Stimulated activated CD8-positive, alpha-beta memory T cell treated with anti-CD3 and anti-CD28 coated beads, Interleukin-2, amount 100 ng/mL, for 48 hours (primary cell): ENCODE measurements around the gene CNPY4.

Source experiments
- DNase-seq, 2 donors: peaks; one replicate each; pipeline ENCODE4 v3.0.0-alpha.2; 2020; ENCODE audit warnings: low read depth in 2 of 2

CNPY4 gene

DNA sequence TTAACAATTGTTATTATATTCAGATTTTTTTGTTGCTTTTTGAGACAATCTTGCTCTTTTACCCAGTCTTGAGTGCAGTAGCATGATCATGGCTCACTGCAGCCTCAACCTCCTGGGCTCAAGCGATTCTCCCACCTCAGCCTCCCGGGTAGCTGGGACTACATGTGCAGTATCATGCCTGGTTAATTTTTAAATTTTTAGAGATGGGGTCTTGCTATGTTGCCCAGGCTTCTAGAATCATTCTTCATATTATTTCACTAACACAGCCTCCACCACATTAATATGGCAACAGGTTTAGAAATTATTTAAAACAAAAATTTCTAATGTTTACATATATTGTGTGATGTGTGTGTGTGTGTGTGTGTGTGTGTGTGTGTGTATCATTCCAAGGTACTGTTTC, 27.8 kb downstream of the CNPY4 start:
- no peak for DNase-seq

DNA sequence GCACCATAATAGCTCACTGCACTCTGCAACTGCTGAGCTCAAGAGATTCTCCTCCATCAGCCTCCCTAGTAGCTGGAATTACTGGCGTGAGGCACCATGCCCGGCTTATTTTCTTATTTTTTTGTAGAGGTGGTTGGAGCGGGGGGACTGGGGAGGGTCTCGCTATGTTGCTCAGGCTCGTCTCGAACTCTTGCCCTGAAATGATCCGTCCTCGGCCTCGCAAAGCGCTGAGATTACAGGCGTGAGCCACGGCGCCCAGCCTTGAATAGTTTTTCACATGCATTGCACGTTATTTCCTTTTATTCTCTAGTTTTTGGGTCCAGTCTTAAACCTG, 28.8 kb downstream of the CNPY4 start:
- no peak for DNase-seq

DNA sequence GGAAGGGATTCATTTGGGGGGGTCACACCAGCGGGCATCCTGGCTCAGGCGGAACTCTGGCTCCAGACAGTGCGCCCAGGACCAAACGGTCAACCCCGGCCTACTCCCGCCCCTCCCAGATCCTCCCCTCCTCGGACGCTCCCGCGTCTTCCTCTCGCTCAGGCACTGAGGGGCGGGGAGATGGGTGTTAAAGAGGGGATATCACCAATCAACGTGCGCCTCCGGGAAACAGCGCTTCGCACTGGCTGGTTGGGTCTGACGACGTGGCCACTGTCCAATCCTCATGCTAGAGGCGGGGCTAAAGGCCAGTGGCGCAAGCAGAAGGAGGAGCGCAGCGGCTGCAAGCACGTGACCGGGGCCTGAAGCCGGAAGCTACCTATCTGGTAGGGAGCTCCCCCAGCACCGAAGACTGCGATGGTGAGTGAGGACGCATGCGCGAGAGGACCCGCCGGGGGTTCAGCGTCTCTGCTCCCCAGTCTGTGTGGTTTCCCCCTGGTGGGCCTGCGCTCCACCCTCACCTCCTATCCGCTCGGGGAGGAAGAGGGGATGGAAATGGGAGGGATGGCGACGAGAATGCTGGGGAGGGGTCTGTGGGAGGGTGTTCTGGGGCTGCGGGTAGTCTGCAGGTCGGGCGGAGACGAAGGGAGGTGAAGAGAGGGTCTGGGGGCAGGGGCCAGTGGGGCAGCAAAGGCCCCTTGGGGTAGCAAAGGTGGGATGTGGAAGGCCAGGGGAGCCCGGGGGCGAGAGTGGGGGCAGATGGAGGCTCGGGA, 29.3 kb downstream of the CNPY4 start, which contains the start of gene LAMTOR4:
Gene LAMTOR4, plus strand, starts transcription at position 360 of the 770 bp plus-strand sequence. Its CDS starts 55 bp downstream, at position 415.
- DNase-seq: peak; percentile 95 to 97

DNA sequence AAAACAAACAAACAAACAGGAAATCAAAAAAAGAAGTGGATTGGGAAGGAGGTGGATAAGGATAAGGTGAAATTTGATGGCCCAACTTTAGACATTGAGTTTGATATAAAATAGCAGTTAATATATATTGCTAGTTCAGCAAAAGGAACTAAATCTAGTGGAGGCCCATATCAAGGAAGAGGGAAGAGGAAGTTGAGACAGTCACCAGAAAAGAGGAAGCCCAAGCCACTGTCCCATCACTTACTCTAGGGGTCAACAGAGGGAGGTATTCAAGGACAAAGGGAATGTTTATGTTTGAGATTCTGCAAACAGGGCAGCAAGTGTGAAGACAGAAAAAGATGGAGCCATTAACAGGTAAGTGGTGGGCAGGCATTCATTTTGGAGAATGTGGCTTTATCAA, 33.0 kb downstream of the CNPY4 start:
- no peak for DNase-seq

DNA sequence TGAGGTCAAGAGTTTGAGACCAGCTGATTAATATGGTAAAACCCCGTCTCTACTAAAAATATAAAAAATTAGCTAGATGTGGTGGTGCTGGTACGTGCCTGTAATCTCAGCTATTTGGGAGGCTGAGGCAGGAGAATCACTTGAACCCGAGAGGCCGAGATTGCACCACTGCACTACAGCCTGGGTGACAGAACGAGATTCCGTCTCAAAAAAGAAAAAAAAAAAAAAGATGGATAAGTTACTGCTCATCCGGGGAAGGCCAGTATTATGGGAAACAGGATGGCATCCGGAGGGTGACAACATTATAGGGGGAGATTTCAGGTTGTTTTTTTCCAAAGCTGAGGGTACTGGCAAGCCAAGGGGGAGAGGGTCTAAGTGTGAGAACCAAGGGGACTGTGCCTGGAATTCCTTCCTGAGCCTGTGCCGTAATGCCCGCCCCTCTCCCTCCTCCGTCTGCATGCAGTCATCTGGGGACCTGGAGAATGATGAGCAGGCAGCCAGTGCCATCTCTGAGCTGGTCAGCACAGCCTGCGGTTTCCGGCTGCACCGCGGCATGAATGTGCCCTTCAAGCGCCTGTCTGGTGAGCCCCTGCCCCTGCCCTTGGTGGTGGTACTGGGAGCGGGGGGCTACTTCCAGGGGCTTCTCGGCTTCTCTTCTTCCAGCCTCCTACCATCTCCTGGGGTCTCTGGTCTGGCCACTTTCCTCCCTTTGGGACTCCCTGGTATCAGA, 33.7 kb downstream of the CNPY4 start:
- DNase-seq: no peak

DNA sequence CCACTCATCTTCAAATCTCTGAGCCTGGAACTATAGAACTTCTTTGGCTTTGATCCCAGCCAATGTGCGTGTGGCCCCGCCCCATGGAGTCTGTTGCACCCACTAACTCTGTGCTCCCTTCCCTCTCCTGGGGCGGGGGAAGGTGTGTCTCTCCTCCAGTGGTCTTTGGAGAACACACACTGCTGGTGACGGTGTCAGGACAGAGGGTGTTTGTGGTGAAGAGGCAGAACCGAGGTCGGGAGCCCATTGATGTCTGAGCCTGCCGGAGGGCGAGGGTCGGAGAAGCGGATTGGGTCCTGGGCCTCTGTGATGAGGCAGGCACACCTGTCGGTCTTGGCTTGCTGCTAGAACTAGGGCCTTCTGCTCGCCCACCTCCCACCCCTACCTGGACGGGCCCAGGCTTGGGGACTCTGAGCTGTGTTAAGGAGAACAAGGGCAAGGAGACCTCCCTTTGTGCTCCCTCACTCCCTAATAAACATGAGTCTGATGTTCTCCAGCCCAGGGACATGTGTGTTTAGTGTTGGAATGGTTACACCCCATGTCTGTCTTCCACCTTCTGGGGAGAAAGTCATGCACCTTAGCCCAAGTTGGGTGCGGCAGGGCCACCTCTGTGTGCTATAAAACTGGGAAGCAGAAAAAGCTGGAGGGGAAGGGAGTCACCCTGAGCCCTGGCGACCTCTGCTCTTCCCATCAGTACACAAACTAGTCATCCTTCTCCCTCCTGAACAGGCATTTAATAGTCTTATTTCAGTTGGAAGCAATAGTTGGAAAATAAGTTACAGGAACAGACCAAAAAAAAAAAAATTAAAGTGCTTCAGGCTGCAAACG, 34.5 kb downstream of the CNPY4 start:
- DNase-seq: no peak

DNA sequence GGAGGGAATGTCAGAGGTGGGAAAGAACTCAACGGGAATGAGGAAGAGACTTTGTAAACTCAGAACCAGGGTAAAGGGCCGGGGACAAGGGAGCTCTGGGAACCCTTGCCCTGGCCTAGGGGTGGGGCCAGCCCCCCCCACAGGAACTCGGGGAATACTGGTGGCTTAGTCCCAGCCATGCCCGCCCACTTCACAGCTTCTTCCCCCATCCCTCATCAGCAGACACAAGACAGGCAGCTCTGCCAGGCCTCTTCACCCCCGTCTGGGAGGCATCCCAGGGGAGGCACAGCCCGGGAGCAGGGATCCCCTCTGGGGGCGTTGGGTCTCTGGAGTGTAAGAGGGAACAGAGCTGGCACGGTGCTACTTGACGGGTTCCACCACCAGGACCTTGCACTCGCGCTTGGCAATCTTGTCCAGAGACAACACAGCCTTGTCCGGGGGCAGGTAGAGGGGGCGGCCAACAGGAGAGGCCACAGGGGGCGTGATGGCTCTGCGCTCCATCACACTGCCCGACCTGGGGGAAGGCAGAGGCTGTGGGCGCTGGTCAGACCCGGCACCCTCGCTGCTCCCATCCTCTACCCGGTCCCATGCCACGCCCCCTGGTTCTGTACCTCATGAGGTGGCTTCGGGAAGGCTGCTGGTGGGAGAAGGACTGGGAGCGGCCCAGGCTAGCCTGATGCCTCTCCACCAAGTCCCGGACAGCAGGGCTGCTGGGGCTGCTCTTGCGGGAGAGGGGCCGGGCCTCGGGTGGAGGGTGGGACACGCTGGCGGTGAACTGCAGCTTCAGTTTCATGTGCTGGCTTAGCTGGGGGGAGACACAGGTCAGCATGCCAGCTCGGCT, 35.4 kb downstream of the CNPY4 start:
- DNase-seq: no peak

DNA sequence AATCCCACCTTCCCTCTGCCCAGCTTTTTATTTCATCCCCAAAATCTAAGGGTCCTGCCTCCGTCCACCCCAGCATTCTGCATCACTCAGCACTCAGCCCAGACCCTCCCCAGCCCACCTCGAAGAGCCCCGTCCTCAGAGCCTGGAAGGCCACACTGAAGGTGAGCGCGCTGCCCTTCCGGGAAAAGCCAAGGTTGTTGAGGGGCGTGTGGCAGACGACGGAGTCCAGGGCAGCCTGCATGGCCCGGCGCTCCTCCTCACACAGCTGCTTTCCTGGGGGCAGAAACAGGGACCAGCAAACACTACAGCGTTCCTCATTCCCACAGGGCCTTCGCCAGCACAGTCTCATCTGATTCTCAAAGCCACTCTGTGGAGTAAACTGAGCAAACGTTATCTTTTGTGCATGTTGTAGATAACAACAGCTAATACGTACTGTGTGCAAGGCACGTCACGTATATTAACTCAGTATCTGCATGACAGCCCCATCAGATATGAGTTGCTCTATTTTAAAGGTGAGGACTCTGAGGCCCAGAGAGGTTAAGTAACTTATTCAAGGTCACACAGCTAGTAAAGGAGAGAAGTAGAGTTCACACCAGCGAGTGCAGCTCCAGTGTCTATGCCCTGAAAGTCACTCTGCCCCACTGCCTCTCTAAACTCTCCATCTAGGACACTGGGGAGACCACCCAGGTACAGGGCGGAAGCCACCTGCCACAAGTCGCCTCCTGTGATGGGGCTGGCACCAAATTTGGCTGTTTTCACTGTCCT, 36.3 kb downstream of the CNPY4 start:
- DNase-seq: no peak

DNA sequence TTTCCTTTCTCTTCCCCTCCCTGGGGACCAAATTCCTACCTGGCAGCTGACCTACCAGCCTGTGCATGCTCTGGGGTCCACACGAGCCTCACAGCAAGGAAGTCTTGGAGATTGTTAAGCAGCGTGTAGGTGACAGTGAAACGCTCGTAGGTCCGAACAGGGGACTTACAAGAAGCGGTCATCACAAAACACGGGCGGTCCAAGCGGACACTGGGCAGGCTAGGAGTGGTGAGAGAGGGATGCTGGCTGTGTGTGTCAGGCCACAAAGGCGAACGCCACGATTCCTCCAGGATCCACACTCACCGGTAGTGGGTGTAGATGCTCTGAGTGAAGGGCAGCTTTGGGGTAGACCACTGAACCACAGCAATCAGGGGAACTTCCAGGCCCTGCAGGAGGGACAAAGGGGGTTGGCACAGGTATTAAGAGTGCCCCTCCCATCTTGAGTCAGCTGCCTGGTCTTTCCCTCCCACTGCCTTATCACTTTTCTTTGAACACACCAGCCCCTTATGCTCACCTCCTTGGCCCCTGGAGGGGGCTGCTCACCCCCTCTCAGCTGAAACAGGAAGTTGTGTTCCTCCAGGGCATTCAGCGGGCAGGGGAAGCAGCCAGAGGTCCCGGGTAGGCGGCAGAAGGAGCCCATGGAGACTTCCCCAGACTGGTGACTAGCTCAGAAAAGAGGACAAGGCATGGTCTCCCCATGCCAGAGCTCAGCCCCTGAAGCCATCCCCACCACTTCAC, 37.1 kb downstream of the CNPY4 start:
- no peak for DNase-seq

DNA sequence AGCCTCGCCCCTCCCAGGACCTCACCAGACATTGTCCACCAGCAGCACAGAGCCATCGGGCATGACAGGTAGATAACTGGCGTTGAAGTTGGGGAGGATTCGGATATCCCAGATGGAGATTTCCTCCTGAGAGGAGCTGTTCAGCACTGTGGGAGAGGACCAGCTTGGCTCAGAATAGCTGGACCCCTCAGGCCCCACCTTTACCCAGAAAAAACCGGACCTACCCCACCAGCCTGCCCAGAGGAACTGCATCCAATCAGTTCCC, 37.6 kb downstream of the CNPY4 start:
- no peak for DNase-seq

DNA sequence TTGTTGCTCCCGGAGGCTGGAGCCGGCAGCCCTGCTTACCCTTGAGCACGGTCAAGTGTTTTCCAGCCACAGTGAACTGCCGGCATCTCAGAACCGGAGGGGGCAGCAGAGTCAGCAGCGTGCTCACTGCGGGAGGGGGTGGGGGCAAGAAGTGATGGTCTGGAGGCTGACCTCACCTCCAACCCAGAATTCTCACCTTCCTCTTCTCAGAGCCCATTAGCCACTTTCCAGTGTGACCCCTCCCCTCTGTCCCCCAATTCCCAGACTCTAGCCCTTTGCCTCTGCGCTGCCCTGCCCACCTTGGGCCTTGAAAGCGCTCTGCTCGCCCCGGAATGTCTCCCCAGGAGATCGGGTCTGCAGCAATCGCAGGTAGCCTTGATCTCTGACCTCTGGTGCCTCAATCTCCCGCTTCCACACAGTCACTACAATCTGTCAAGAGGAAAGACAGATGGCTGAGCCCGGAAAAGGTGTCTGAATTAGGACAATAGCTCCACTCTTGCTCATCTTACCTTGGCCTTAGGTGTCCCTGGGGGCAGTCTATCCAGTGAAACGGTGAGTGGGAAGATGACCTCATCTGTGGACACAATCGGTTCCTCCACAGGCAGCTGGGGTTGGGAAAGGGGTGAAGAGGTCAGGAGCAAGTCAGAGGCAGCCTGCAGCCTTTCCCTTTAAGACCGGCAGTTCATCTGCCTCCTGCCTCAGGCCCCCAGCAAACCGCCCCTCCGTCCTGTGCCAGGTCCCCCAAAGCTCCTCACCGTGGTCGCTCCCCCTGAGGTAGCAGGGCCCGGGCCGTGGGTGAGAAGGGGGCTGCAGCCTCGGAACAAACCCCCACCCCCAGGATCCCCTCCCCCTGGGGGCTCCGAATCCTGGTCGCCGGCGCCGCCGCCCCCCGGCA, 38.1 kb downstream of the CNPY4 start:
- no peak for DNase-seq

DNA sequence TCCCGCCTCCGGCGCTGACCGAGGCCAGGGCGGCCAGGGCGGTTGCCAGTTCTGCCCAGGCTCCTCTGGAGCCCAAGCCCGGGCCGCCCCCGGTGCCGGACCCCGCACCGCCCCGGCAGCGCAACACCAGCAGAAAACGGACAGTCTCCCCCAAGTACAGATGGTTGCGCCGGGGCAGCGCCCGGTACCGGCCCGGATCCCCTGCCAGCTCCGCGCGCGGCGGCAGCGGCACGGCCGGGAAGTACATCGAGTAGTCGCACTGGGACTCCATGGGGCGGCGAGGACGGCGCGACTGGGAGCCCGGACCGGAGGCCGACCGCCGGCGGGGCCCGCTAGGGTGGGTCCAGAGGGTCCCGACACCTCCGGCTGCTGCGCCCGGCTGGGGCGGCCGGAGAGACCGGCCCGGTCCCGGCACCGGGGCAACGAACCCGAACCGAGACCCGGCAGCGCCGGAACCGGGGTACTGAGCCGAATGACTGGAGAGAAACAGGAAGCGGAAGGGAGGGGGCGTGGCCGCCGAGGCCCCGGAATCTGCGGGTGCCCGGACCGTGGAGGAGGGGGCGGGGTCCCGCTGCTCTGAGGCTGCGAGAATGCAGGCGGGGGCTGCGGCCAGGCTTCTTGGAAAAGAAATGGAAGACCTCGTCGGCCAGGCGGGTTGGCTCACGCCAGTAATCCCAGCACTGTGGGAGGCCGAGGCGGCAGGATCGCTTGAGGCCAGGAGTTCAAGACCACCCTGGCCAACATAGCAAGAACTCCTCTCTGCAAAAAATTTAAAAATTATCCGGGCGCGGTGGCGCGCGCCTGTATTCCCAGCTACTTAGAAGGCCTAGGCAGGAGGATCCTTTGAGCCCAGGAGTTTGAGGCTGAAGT, 39.0 kb downstream of the CNPY4 start, which contains the start of gene TRAPPC14:
Gene TRAPPC14, minus strand, starts transcription at position 495 of the 870 bp plus-strand sequence. Its CDS starts 224 bp downstream, at position 271.
- DNase-seq: peak; percentile 94 to 96

DNA sequence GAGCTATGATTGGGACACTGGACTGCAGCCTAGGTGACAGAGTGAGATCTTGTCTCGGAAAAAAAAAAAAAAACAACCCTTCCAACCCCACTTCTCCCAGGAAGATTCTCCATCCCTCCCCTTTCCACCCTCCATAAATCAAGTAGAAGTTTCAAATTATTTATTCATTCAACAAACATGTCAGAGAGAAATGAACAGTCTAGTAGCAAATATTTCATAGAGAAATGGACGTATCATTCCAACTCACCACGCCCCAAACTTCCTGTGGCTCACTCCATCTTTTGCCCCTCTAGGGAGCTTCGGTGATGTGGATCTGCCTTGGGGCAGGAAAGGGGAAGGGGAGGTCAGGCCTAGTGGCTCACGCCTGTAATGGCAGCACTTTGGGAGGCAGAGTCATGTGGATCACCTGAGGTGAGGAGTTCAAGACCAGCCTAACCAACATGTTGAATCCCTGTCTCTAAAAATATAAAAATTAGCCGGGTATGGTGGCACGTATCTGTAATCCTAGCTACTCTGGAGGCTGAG, 39.7 kb downstream of the CNPY4 start:
- no peak for DNase-seq

DNA sequence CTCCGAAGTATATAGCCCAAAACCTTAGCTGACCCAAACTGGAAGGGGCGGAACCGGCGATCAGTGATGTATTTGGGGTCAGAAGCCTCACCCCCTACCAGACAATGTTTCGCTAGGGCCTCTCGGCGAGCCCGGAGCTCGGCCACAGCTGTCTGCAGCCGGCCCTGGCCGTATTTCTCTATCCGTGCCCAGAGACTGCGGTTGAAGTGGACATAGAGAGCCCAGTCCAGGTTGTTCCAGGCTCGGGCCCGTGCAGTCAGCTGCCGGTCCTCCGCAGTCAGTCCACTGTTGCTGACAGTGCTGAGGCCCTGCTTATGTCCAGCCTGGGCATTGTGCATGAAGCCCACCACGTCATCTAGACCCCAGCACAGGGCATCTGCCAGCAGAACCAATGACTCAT, 40.6 kb downstream of the CNPY4 start:
- DNase-seq: no peak

DNA sequence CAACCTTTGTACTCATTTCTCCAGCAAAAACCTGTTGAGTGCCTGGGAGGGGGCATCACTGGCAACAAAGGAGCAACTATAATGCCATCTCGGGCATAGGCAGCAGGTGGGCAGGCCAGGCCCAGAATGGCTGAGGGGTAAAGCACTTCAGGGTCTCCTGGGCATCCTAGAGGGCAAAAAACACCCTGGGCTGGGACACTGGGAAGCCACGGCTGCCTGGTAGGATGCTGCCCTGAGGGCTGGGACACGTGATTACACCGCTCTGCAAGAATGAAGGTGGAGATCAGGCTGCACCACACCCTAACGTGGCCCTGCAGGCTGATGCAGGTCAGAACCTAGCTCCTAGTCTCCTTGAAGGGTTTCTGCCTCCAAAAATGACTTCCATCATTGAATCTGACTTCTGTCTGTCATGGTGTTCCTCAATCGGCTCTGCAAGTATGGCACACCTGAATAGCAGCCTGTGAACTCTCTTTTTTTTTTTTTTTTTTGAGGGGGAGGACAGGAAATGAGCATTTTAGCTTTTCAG, 43.6 kb downstream of the CNPY4 start:
- DNase-seq: no peak

DNA sequence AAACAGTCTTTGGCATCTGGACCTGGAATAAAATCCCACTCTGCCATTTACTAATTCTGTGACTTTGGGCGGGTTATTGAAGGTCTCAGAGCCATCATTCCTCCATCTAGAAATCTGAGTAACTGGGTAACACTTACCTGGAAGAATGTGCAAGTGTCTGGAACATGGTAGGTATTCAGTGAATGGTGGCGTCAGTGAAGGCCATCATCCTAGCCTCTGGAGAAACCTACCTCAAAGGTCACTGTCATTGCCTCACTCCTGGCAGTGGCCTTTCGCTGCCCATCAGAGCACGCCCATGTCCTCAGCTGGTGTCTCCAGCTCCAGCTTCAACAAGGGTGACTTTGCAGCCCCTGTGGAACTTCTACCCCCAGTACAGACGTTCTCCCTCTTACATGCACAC, 44.4 kb downstream of the CNPY4 start:
- DNase-seq: no peak

DNA sequence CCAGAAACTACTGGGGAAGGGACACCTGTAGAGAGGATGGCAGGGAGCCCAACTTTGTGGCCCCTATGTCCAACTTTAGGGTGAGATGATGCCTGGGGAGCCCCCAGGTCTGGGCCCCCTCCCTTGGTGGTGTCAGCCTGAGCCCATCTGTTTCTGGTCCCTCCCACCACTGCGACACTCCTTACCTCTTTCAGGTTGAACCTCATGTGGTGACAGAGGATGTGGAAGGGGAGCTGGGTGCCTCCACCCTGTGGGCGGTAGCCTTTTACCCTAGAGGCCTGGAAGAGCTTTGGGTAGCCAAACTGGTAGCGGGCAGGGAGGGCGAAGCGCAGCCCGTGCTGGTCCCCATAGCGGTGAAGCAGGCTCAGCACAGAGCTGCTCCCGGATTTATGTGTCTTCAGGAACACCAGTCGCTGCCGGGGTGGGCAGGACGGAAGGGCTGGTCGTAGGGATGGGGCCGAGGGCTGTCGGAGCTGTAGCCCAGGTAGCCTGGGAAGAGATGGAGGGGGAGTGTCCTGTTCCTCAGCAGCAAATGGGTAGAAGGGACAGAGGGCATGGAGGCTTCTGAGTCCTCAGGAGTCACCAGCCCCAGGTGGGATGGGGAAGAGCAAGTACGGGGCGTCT, 47.0 kb downstream of the CNPY4 start:
- no peak for DNase-seq
